Liver (tissue), 3 donors: ENCODE data around the gene NCK2.

Experiments used
- CTCF ChIP-seq: fragments of 150-350 bp; IDR thresholded peaks from 2 replicates; pipeline ENCODE4 v1.5.1; 2017; ENCODE audit warnings: improper control_type of control experiment, low read depth, low read length; ENCODE audit not compliant: missing input control
- FOXA1 ChIP-seq: IDR thresholded peaks from 2 replicates; pipeline ENCODE4 v1.6.1; 2016; ENCODE audit warnings: antibody characterized with exemption
- HNF4G ChIP-seq: IDR thresholded peaks from 2 replicates; pipeline ENCODE4 v1.6.1; 2016; ENCODE audit warnings: antibody characterized with exemption
- donor health status: healthy.
- donor health status: healthy.

DNA sequence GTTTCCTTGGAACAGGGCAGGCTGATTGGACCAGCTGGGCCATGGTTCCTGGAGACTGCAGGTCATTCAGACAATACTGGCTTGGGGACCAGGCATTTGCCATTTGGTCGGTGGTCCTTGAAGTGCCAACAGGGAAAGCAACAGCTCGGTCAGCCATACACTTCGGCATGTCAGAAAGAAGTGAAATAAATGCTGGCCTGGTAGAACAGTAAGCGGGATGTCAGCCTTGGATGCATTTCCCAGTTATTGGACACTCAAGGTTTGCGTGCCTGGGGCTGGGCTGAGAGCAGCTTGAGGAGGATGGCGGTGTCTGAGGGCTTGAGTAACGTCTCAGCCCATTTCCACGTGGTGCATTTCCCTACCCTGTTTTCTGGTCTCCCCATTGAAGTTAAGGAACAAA is 75.4 kb downstream of the NCK2 start:
- TF ChIP-seq CTCF = no peak
- TF ChIP-seq FOXA1 = no peak
- TF ChIP-seq HNF4G = no peak
